HG02571 (cell line): ENCODE results near the gene ZNF423.

Experiments
- ATAC-seq: cut with Tn5 transposase; IDR thresholded peaks from one replicate; pipeline ENCODE4 v1.9.1; 2021; ENCODE audit warnings: mild to moderate bottlenecking, moderate library complexity; ENCODE audit not compliant: unreplicated experiment

The ZNF423 gene

GRCh38 chr16:49543631-49543946 is 312.3 kb downstream of the ZNF423 start:
- no peak for ATAC-seq

DNA sequence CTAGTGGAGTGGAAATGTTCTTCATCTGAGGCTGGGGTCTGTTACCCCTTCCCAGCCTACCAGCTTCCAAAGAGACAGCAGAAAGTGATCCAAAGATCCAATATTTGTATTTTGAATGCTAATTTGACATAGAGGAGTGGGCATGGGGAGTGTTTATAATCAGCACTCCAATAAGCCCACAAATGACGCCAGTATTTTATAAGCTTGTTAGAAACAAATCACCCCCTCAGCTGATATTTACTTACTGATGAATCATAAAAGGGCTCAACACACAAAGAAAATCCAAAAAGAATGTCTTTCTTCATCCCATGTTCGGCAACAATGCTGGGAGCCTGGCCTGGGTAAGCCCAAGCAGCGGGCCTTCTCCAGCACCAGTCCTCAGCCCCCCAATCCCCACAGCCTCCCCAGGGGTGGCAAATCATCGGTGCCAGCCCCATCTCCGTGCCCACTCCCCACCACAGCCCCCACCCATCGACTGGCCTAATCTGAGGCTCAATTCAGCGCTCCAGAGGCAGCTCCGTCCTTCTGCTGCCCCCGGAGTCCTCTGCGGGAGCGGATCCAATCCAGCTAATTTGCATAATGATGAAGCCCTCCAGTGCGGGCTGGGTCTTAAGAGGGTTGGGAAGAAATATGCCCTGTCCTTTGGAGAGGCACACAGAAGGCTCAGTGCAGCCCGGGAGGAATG is 312.8 kb downstream of the ZNF423 start:
- ATAC-seq, result no peak

GRCh38 chr16:49542391-49542891 is 313.5 kb downstream of the ZNF423 start:
- ATAC-seq, result no peak

GRCh38 chr16:49540836-49541235 is 315.1 kb downstream of the ZNF423 start:
- ATAC-seq, result no peak

- no peak for ATAC-seq
Measured at GRCh38 chr16:49539758-49540157, 316.2 kb downstream of the ZNF423 start.

- ATAC-seq, result no peak
Measured at GRCh38 chr16:49537924-49538459, 317.9 kb downstream of the ZNF423 start.

- no peak for ATAC-seq
Measured at GRCh38 chr16:49534901-49535610, 320.9 kb downstream of the ZNF423 start.

DNA sequence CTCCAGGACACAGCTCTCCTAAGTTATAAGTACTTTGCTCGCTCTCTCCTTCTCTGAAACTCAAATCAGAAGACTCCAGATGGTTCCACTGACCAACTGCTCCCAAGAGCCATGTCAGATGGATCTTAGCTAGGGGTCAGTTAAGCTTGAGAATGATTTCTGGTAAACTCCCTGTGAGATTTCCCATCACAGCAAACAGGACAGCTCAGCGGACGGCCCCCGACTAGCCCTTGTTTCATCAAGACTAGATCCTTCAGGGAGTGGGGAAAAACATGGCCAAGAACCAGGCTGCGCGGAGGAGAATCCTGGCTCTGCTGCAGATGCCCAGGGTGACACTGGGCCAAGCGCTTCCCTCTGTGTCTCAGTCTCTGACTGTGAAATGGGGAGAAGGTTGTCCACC is 322.5 kb downstream of the ZNF423 start:
- no peak for ATAC-seq

GRCh38 chr16:49532873-49533272 is 323.0 kb downstream of the ZNF423 start:
- ATAC-seq, result no peak

GRCh38 chr16:49531931-49532840 is 323.7 kb downstream of the ZNF423 start:
- ATAC-seq, result no peak

GRCh38 chr16:49531425-49531824 is 324.5 kb downstream of the ZNF423 start:
- no peak for ATAC-seq

- no peak for ATAC-seq
Measured at GRCh38 chr16:49530427-49530970, 325.4 kb downstream of the ZNF423 start.

DNA sequence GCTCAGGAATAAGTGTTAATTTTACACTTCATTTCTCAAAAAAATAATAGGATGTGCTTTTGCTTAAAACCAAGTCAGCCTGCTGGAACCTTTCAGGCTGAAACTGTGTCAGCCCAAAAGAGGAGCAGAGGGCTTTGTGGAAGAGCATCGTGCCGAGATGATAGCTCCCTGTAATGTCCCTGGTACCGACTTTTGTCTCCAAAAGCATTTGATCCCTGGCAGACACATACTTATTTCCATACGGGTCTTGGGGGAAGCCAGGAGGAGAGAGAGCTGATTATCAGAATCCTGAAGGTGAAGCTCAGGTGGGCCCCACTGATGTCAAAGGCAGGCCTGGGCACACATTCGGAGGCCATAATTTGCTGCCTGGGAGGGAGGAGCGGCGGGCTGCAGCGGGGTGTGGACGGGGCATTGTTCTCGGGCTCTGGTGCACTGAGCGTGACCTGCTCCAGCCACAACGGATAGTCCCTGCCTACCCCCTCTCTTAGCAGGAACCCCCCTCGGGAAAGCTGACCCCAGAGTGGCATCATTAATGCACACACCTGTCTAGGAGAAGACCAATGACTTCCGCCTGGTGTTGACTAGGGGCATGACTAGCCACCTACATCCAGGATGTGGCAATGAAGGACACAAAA is 326.4 kb downstream of the ZNF423 start:
- no peak for ATAC-seq

- ATAC-seq, result no peak
Measured at GRCh38 chr16:49528866-49529288, 327.0 kb downstream of the ZNF423 start.

GRCh38 chr16:49528060-49528865 is 327.6 kb downstream of the ZNF423 start:
- no peak for ATAC-seq

DNA sequence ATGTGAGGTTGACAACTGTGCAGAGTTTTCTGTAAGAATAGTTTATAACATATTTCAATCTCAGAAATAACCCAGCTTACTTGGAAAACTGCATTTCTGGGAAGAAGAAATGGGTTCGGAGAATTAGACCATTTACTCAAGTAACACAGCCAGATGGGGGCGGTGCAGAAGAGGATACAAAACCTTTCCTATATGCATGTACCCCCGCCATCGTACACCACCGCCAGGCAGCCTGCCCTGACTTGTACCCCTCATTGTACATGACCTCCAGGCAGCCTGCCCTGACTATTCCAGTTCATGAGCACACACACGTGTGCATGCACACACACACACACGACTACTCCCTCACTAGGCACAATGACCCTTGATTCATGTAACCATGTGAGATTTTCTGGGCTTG is 328.3 kb downstream of the ZNF423 start:
- ATAC-seq, result no peak

DNA sequence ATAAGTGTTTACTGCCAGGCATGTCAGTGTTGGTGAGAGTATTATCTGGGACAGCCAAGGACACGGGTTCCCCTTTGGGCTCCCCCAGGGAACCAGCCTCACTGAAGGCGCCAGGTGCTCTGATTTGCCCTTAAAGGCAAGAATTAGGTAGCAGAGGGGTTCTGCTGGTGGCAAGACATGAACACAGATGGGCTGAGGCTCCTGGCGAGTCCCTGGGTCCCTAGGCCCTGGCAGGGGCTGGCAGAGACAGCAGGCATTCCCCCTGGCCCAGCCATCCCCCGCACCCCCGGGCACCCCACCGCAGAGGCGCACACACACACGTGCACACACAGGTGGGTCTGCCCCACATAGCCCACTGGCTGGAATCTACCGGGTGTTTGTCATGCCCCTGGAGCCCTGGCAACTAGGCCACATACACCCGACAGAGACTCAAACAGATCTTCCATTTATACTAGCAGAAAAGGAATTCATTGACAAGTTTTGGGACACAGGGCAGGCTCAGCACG is 329.0 kb downstream of the ZNF423 start:
- no peak for ATAC-seq

DNA sequence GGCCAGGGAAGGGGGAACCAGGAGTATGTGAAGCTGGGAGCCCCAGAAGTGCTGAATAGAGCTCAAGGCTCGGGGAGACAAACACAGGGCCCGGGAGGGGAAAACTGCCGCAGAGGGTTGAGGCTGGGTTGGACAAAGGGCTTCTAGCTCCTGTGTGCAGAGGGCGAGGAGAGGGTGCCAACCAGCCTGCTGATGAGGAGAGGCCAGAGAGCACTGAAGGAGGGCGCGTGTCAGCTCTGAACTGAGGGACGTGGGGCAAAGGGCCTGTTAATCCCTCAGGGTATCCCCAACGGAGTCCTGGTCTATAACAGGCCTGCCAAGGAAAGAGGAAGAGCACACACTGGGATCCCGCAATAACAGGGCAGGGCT is 331.0 kb downstream of the ZNF423 start:
- no peak for ATAC-seq

DNA sequence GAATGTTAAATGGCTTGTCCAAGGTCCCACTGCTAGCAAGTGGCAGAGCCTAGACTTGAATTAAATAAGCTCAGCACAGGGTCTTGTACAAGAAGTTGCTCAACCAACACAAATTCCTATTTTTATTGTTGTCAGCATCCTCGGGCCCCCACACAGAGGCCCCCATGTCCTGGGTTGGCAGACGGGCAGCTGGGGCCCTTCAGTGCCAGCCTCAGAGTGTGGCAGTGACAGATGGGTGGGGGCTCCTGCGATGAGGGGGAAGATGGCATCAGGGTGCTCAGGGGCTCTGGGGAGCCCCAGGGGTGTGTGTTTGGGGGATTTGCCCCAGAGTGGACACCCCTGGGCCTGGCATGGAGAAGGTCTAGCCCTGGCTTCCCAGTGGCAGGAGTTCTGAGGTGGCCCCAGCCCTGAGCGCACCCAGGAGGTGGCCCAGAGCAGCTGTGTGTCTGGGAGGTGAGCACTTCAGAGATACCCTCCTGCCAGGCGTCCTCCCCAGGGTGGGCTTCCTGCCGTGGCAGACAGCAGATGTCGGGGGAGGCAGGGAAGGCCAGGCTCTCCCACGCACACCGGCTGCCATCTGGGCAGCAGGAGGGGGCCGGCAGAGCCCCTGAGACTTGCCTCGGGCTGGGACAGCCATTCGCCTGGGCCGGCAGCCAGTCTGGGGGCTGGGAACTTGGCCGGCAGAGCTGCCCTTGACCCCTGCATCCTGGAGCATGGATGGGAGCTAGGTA is 331.5 kb downstream of the ZNF423 start:
- no peak for ATAC-seq
